ES-I3 (cell line): ENCODE data around the gene RAN.
"Not testable (repeated sequence)": the region's sequence is repeated elsewhere in the genome, so short reads cannot be mapped to it uniquely, and the experiment has no call there.

Experiments
- H3K36me3 ChIP-seq: 2 replicates; pipeline ENCODE4 v1.6.1; 2013; ENCODE audit warnings: mild to moderate bottlenecking, low read length, control low read depth, moderate library complexity; ENCODE audit not compliant: insufficient read depth
- H3K4me1 ChIP-seq: 2 replicates; pipeline ENCODE4 v1.6.1; 2013; ENCODE audit warnings: mild to moderate bottlenecking, control low read depth, low read length; ENCODE audit not compliant: insufficient read depth
- H3K9ac ChIP-seq: 2 replicates; pipeline ENCODE4 v1.6.1; 2013; ENCODE audit warnings: low read depth, mild to moderate bottlenecking, low read length, moderate library complexity
- H3K9me3 ChIP-seq: 2 replicates; pipeline ENCODE4 v1.6.1; 2013; ENCODE audit warnings: mild to moderate bottlenecking, low read length, moderate library complexity; ENCODE audit not compliant: control insufficient read depth, insufficient read depth

The RAN gene

DNA sequence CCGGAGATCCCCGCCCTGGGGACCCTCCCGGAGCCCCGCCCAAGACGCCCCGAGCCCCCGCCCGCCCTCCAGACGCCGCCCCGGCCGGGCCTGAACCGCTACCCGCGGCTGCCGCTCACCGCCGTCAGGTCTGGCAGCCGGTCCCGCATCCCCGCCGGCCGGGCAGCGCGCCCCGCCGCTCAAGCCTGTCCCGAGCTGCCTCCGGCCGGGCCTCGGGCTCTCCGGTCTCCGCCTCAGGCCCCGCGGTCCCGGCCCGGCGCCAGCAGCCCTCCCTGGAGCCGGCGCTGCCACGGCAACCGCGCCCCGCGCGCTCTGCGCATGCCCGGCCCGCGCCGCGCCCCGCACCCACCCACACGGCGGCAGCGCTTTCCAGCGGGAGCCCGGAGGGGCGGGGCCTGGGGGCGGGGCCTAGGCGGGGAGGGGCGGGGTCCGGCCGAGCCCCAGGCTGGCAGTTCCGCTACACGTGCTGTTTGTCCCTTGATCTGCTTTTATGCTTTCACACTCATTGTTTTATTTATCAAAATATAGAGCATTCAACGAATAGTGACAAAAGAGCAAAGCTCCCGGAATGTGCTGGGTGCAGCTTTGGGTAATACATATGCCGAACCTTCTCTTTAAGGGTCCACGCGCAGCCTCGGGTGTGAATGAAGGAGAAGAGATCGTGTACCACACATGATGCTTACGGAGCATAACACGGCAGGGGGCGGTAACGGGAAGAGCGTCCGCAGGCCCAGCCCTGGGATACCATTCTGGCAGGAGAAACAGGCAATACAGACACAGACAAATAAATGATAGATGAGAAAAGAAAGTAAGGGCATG lies 32.7 kb upstream of the RAN start, which contains the start of gene STX2:
Gene STX2 (minus strand): TSS at position 300 of the 819 bp plus-strand sequence. CDS start 151 bp downstream, at position 149.
- no peaks in the 10 kb centered on the region for H3K36me3 ChIP-seq
- no peaks in the 10 kb centered on the region for H3K9me3 ChIP-seq
- H3K4me1 ChIP-seq, result peaks cover 18% of the 10 kb centered on the region
- peak within 1 kb of the TSS; percentile 93 for H3K9ac ChIP-seq

DNA sequence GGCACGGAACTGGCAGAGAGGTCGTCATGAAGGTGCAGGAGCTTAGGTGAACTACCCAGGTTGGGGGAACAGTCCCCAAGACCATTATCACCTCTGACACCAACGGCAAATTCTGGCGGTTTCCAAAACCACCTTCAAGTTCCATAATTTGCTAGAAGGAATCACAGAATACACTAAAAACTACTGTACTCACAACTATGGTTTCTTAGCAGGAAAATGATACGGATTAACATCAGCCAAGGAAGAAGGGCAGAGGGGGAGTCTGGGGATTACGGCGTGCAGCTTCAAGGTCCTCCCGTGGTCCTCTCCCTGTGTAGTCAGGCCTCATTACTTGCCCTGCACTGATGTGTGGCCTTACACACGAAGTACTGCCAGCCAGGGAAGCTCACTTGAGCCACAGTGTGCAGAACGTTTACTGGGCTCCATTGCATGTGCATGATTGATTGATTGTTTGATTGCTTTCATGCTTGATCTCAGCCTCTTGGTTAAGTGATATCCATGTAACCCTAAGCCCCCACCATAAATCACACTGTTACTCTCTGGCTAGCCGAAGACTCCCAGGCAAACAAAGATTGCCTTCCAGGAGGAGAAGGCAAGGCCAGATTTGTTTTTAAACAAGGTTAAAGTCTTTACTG lies 32.0 kb upstream of the RAN start:
- Histone ChIP-seq H3K4me1 (peaks cover 18% of the 10 kb centered on the region), H3K9me3 (no peaks in the 10 kb centered on the region), H3K9ac (no peak overlapping the region), H3K36me3 (no peaks in the 10 kb centered on the region)

DNA sequence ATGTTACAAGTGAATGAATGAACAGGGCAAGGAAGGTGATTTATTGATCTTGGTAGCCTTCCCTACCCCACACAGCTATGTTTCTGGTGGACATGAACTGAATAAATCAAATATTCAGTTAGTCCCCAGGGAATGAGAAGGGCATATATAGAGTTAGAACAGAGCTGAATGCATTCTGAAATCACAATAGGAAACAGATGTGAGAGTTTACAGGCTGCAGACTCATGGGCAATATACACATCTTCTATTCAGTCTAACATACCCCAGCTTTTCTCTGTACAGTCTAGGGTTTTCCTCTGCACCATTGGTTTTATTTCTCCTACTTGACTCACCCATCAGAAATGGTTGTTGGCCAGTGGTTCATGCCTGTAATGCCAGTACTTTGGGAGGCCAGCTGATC lies 25.5 kb upstream of the RAN start:
- Histone ChIP-seq H3K9me3 (0 out of 2 replicates have a peak, but pooled peaks cover 3% of the 10 kb centered on the region), H3K4me1 (peaks cover 7% of the 10 kb centered on the region), H3K9ac (no peak overlapping the region), H3K36me3 (0 out of 2 replicates have a peak, but pooled peaks cover 2% of the 10 kb centered on the region)

DNA sequence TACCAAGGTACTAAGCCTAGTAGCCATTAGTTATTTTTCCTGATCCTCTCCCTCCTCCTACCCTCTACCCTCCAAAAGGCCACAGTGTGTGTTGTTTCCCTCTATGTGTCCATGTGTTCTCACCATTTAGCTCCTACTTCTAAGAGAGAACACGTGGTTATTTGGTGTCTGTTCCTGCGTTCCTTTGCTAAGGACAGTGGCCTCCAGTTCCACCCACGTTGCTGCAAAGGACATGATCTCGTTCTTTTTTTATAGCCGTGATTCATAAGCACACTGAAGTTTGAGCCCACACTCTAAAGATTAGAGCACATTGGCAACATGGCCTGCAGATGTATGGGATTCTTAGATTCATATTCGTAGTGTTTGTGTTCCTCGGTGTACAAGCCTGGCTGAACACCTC lies 24.8 kb upstream of the RAN start:
- no peak overlapping the region for H3K9ac ChIP-seq
- 0 out of 2 replicates have a peak, but pooled peaks cover 3% of the 10 kb centered on the region for H3K9me3 ChIP-seq
- H3K36me3 ChIP-seq, result 0 out of 2 replicates have a peak, but pooled peaks cover 2% of the 10 kb centered on the region
- peaks cover 7% of the 10 kb centered on the region for H3K4me1 ChIP-seq

DNA sequence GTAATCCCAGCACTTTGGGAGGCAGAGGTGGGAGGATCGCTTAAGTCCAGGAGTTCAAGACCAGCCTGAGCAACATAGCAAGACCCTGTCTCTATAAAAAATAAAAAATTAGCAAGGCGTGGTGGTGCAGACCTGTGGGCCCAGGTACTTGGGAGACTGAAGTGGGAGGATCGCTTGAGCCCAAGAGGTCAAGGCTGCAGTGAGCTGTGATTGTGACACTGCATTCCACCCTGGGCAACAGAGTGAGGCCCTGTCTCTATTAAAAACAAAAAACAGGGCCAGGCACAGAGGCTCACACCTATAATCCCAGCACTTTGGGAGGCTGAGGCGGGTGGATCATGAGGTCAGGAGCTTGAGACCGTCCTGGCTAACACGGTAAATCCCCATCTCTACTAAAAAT lies 23.8 kb upstream of the RAN start:
- H3K9ac ChIP-seq, H3K9me3 ChIP-seq, H3K36me3 ChIP-seq: not testable (repeated sequence)
- H3K4me1 ChIP-seq, result peaks cover 13% of the 10 kb centered on the region

DNA sequence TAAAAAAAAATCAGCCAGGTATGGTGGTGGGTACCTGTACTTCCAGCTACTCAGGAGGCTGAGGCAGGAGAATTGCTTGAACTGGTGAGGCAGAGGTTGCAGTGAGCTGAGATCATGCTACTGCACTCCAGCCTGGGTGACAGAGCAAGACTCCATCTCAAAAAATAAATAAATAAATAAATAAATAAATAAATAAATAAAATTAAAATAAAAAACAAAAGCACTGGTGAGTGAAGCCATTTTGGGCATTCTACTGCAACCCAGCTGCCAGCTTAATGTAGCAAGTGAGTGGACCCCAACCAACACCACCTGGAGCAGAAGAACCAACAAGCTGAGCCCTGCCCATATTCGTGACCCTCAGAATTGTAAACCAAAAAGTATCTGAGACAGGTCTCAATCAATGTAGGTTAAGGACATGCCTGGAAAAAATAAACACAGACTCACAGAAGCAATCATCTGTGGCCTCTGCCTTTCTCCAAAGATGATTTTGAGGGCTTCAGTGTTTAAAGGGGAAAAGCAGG lies 23.0 kb upstream of the RAN start:
- H3K36me3 ChIP-seq, H3K9ac ChIP-seq, H3K9me3 ChIP-seq: not testable (repeated sequence)
- H3K4me1 ChIP-seq, result peaks cover 13% of the 10 kb centered on the region

DNA sequence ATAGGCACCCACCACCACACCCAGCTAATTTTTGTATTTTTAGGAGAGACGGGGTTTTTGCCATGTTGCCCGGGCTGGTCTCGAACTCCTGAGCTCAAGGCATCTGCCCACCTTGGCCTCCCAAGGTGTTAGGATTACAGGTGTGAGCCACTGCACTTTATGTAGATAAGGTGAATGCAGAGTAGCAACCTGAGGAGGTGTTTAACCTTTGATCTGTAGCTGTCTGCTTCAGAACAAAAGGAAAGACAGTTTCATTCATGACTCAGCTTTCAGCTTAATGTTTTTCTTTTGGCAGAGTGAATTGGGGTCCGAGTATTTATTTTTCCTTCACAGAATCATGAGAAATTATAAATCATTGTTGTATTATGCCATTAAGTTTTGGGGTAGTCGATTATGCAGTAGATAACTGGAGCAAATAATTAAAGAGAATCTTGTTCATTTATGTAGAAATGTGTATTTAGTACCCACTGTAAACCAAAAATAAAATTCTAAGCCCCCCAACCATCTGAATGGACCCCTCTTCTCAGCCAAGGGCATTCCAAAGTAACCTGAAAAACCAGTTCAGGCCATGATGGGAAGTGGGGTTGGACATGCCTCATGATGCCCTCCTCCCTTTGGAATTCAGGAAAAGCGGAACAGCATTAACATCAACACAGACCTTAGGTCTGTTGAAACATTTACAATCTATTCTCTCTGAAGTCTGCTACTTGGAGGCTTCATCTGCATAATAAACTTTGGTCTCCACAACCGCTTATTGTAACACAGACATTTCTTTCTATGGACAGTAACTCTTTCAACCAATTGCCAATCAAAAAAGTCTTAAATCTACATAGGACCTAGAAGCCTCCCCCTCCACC lies 22.1 kb upstream of the RAN start:
- H3K4me1 ChIP-seq, result peaks cover 18% of the 10 kb centered on the region
- 0 out of 2 replicates have a peak, but pooled peaks cover 3% of the 10 kb centered on the region for H3K9me3 ChIP-seq
- H3K36me3 ChIP-seq, result 0 out of 2 replicates have a peak, but pooled peaks cover 2% of the 10 kb centered on the region
- H3K9ac ChIP-seq, result no peak overlapping the region

DNA sequence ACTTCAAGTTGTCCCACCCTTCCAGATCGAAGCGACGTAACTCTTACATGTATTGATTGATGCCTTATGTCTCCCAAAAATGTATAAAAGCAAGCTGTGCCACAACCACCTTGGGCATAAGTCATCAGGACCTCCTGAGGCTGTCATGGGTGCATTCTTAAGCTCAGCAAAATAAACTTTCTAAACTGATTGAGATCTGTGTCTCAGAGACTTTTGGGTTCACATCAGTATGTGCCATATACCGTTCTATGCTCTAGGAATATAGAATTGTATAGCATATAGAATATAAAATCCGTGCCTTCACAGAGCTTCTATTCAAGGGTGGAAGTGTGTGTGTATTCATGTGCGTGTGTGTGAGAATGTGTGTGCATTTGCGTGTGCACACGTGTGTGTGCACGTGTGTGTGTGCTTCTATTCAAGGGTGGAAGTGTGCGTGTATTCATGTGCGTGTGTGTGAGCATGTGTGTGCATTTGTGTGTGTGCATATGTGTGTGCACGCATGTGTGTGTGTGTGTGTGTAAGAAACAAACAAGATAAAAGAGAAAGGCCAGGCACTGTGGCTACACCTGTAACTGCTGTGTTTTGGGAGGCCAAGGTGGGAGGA lies 21.3 kb upstream of the RAN start:
- peaks cover 18% of the 10 kb centered on the region for H3K4me1 ChIP-seq
- 0 out of 2 replicates have a peak, but pooled peaks cover 3% of the 10 kb centered on the region for H3K9me3 ChIP-seq
- H3K9ac ChIP-seq, result no peak overlapping the region
- 0 out of 2 replicates have a peak, but pooled peaks cover 2% of the 10 kb centered on the region for H3K36me3 ChIP-seq

DNA sequence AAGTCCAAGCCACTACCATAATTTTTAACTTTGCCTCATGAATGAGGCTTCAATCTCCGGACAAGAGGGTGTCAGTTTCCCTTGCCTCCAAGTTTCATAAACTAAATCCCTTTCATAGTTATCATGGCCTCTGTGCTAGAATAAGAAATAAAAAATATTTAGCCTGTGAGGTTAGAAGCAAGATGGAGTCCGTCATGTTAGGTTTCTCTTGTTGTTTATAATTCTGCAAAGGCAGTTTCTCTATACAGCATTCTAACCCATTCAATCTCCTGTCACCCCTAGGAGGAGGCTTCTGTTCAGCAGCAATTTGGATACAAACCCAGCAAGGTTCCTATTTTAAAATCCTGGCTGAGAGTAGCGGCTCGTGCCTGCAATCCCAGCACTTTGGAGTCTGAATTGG lies 15.8 kb upstream of the RAN start:
- Histone ChIP-seq H3K4me1 (peaks cover 11% of the 10 kb centered on the region), H3K9me3 (peaks cover 7% of the 10 kb centered on the region), H3K9ac (no peak overlapping the region), H3K36me3 (no peaks in the 10 kb centered on the region)

DNA sequence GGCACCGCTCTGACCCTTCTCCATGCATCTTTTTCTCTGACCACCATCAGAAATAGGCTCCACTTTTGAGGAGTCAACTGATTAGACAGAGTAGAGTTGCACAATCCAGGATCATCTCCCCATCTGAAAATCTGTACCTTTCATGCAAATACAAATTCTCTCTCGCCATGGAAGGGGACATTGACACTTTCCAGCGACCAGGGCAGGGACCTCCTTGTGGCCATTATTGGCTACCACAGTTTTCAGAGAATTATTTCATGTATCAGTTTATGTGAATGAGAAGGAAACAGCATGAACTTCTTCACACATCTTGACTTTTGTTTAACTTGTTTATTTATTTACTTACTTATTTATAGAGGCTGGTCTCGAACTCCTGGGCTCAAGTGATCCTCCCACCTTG lies 13.8 kb upstream of the RAN start:
- Histone ChIP-seq H3K9ac (no peak overlapping the region), H3K9me3 (peaks cover 7% of the 10 kb centered on the region), H3K36me3 (no peaks in the 10 kb centered on the region)

DNA sequence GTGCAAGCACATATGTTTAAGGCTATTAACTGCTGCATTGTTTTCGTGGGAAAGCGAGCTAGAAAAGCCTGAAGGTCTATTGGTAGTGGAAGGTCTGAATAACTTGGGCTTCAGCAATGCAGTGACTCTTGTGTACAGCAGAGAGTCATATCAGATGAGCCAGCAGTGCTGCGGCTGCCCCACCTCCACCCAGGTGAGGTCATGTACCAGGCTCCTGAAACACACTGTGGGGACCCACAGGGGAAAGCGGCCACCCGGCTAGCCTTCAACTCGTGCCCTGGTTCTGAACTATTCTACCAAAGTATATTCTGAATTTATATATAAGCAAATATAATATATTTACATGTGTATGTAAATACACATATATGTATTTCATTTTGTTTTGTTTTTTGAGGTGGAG lies 12.7 kb upstream of the RAN start:
- Histone ChIP-seq H3K9ac (no peak overlapping the region), H3K9me3 (peaks cover 7% of the 10 kb centered on the region), H3K4me1 (peaks cover 5% of the 10 kb centered on the region; the same call in 1 of the 2 replicates)

More for the DNA sequence above, 13.8 kb upstream of the RAN start:
- H3K4me1 ChIP-seq, result peaks cover 5% of the 10 kb centered on the region; the same call in 1 of the 2 replicates

DNA sequence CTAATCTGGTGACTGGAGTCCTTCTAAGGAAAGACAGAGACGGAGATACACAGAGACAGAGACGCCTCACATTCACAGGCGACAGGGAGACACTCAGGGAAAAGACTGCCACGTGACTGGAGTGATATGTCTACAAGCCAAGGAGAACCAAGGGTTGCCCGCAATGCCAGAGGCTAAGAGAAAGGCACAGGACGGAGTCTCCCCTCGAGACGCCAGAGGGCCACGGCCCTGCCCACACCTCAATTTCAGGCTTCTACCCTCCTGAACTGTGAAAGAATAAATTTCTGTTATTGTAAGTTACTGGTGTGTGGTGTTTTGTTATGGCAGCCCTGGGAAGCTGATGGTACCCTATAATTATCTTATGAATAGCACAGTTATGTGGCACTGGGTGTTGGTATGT lies 11.6 kb upstream of the RAN start:
- no peak overlapping the region for H3K9ac ChIP-seq
- H3K36me3 ChIP-seq, result no peaks in the 10 kb centered on the region
- H3K4me1 ChIP-seq, result no peaks in the 10 kb centered on the region
- peaks cover 7% of the 10 kb centered on the region for H3K9me3 ChIP-seq

More for the DNA sequence above, 12.7 kb upstream of the RAN start:
- no peaks in the 10 kb centered on the region for H3K36me3 ChIP-seq

DNA sequence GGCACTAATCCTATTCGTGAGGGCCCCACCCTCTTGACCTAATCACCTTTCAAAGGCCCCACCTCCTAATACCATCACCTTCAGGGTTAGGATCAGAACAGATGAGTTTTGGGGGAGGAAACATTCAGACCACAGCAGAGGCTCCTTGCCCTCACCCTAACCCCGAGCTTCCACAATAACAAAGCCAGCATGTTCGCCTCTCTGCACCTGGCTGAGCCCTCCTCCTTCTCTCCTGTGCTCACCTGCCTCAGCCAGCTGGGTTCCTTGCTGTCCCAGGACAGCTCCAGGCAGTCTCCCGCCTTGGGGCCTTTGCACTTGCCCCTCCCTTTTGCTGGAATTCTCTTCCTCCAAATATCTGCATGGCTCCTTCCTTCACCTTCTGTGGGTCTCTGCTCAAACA lies 9.7 kb upstream of the RAN start:
- Histone ChIP-seq H3K9me3 (peaks cover under 1% of the 10 kb centered on the region; the same call in 1 of the 2 replicates), H3K4me1 (no peaks in the 10 kb centered on the region), H3K9ac (no peak overlapping the region), H3K36me3 (no peaks in the 10 kb centered on the region)
